Measurements from ENCODE around the gene CDCA3.

Gene CDCA3

GRCh38 chr12:6819106-6820030 is 31.7 kb downstream of the CDCA3 start:
- DNase-seq = no peak

GRCh38 chr12:6818645-6819044 is 32.4 kb downstream of the CDCA3 start:
- DNase-seq = no peak

DNA sequence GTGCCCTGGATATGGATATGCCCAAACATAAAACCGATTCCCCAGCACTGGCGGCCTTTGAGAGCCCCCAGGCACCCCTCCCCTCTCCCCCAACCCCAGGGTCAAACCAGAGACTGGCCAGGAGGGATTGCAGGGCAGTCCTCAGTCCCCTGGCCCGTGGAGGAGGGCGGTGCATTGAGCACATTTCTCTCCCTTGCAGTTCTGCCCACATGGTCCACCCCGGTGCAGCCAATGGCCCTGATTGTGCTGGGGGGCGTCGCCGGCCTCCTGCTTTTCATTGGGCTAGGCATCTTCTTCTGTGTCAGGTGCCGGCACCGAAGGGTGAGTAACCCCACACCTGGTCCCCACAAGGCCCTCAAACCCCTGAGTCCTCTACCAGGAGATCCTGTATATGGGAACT is 32.9 kb downstream of the CDCA3 start:
- DNase-seq = no peak

DNA sequence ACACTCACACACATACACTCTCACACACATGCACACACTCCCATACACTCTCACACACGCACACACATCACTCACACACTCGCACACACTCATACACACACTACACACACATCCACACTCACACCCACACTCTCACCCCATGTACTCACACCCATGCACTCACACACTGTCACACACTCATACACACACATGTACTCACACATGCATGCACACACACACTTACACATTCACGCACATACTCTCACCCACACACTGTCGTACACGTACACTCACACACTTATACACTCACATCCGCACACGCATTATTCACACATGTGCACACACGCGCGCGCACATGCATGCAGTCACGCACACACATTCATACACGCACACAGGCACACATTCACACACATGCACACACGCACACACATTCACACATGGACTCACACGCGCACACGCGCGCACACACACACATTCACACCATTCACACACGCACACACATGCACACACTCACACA is 33.4 kb downstream of the CDCA3 start:
- DNase-seq = no peak

- DNase-seq = no peak
Measured at GRCh38 chr12:6817098-6817497, 34.0 kb downstream of the CDCA3 start.

DNA sequence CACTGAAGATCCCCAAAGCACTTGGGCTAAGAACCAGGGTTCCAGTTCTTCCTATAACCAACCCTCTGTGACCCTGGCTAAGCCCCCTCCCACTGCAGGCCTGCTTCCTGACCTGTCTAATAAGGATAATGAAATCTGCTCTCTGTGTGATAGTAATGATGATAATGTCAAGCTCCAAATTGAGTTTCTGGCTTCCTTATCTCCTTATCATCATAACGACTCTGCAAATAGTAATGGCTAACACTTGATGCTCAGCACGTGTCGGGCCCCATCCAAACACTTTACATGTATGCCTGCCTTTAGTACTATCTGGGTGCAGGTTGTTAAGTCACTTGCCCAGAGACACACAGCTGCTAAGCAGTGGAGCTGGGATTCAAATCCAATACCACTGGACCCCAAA is 34.5 kb downstream of the CDCA3 start:
- no peak for DNase-seq

GRCh38 chr12:6813363-6813762 is 37.7 kb downstream of the CDCA3 start:
- no peak for DNase-seq

DNA sequence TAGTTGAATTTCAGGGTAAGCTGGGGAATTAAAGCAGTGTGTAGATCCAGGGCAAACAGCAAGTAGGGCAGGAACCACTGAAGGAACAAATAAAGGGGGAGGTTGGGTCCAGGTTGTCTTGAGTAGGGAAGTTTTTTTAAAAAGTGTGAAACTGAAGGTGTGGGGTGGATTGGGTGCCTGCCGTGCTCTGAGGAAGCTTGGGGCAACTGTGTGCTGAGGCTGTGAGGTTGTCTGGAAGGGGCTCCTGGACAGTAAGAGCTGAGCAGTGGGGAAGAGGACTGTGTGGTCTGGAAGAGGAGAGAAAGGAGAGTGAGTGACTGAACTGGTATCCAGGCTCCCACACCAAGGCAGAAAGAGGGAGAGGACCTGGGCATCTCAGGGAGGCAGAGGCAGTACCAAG is 40.3 kb downstream of the CDCA3 start:
- DNase-seq = no peak

DNA sequence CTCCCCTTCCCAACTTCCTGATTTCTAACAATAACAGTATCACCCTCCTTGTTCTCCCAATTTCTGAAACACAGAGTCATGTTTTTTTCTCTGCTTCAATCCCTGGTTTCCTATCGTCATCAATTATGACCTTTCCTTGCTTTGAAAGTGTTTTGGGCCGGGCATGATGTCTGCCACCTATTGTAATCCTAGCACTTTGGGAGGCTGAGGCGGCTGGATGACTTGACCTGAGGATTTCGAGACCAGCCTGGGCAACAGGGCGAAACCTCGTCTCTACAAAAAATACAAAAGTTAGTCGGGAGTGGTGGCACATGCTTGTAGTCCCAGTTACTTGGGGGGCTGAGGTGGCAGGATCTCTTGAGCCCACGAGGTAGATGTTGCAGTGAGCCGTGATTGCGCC is 42.0 kb downstream of the CDCA3 start:
- no peak for DNase-seq

- DNase-seq = no peak
Measured at GRCh38 chr12:6807170-6807569, 43.9 kb downstream of the CDCA3 start.

DNA sequence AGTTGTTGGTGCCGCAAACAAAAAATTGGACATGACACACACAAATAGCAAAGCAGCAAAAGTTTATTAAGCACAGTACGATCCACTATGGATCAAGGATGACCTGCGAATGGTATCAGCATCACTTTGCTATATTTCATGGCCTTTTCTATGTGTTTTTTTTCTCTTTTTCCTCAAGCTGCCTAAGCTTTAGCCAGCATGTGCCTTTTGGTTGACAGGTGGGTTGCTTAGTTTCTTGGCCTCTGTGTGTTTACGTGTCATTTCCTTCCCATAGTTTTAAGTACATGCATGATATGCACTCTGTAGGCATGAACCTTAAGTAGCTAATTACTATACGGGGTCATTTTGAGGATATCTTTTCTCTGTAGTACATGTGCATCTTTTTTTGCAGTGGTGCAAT is 51.9 kb downstream of the CDCA3 start:
- DNase-seq = no peak
